GM21825 (cell line): ENCODE data around the gene KIF9.
A peak's percentile ranks its signal among the peaks of the same experiment; 100 is the strongest.
"Not testable (repeated sequence)": the region's sequence is repeated elsewhere in the genome, so short reads cannot be mapped to it uniquely, and the experiment has no call there.

Source experiments
- ATAC-seq: cut with Tn5 transposase; IDR thresholded peaks from one replicate; pipeline ENCODE4 v1.9.1; 2021; ENCODE audit warnings: mild to moderate bottlenecking, moderate library complexity; ENCODE audit not compliant: unreplicated experiment

The KIF9 gene

GRCh38 chr3:47294392-47294791, 11.8 kb upstream of the KIF9 start:
- no peak for ATAC-seq

- ATAC-seq, result no peak
Observed at GRCh38 chr3:47293822-47294221, 11.2 kb upstream of the KIF9 start.

GRCh38 chr3:47291754-47292420, 9.3 kb upstream of the KIF9 start:
- ATAC-seq, result not testable (repeated sequence)

- ATAC-seq, result no peak
Observed at GRCh38 chr3:47291158-47291753, 8.7 kb upstream of the KIF9 start.

GRCh38 chr3:47288966-47289910, 6.6 kb upstream of the KIF9 start:
- no peak for ATAC-seq

- no peak for ATAC-seq
Observed at GRCh38 chr3:47283591-47284364, 1.2 kb upstream of the KIF9 start.

GRCh38 chr3:47283193-47283537, 566 bp upstream of the KIF9 start:
- peak; percentile 4 for ATAC-seq

GRCh38 chr3:47280519-47280918, 2.1 kb downstream of the KIF9 start:
- no peak for ATAC-seq

- ATAC-seq, result no peak
Observed at GRCh38 chr3:47276558-47276957, 6.0 kb downstream of the KIF9 start.

GRCh38 chr3:47274652-47275051, 7.9 kb downstream of the KIF9 start:
- no peak for ATAC-seq

- ATAC-seq, result no peak
Observed at GRCh38 chr3:47273564-47273963, 9.0 kb downstream of the KIF9 start.

- no peak for ATAC-seq
Observed at GRCh38 chr3:47270526-47270925, 12.1 kb downstream of the KIF9 start.

- no peak for ATAC-seq
Observed at GRCh38 chr3:47267490-47267824, 15.1 kb downstream of the KIF9 start.

- no peak for ATAC-seq
Observed at GRCh38 chr3:47266709-47267489, 15.7 kb downstream of the KIF9 start.

- ATAC-seq, result no peak
Observed at GRCh38 chr3:47265725-47266428, 16.7 kb downstream of the KIF9 start.

- ATAC-seq, result no peak
Observed at GRCh38 chr3:47265008-47265407, 17.6 kb downstream of the KIF9 start.

- ATAC-seq, result no peak
Observed at GRCh38 chr3:47261301-47261700, 21.3 kb downstream of the KIF9 start.

- ATAC-seq, result no peak
Observed at GRCh38 chr3:47260605-47261004, 22.0 kb downstream of the KIF9 start.

- ATAC-seq, result no peak
Observed at GRCh38 chr3:47259114-47259513, 23.5 kb downstream of the KIF9 start.

- ATAC-seq, result not testable (repeated sequence)
Observed at GRCh38 chr3:47256331-47256730, 26.3 kb downstream of the KIF9 start.
